SK-N-SH (cell line): ENCODE data around the gene IFNA4. TPM values are rescaled to one million over a fixed set of nuclear protein-coding genes. Genes with fewer than 3 reads are reported as not detected.
"Not testable (repeated sequence)": the region's sequence is repeated elsewhere in the genome, so short reads cannot be mapped to it uniquely, and the experiment has no call there.

Source experiments
- CTCF ChIA-PET: fragments of 300-600, 350-600 bp; formaldehyde crosslinking; extraction: SDS; loops from one replicate; lab custom pipeline; 2021; lab: Yijun Ruan, JAX
- POLR2A ChIA-PET: fragments of 350-600 bp; sonication (Branson Sonifier 250); formaldehyde crosslinking; extraction: SDS; loops from one replicate; lab custom pipeline; 2020; ENCODE audit warnings: antibody characterized with exemption, inconsistent platforms; lab: Yijun Ruan, JAX
- DNase-seq: peaks from one replicate; pipeline ENCODE4 v3.0.0; 2012
- H2AFZ ChIP-seq: fragments of 200-600 bp; sonication (generic); 2 replicates; pipeline ENCODE4 v1.8.1; 2016; ENCODE audit warnings: antibody characterized with exemption, mild to moderate bottlenecking, low read depth
- H3F3A ChIP-seq: fragments of 200-600 bp; sonication (generic); replicated peaks from 2 replicates; pipeline ENCODE3; 2016; ENCODE audit warnings: antibody characterized with exemption, mild to moderate bottlenecking; ENCODE audit not compliant: insufficient read depth
- H3K27ac ChIP-seq, 2 experiments: fragments of 200-500 bp in 1 of 2; fragments of 200-600 bp in 1 of 2; sonication (Bioruptor generic) in 1 of 2; sonication (generic), shearing (Covaris generic) in 1 of 2; 2 replicates each; pipeline versions ENCODE4 v1.5.1 to v1.6.1; 2014 to 2016; ENCODE audit warnings: low read depth in 2 of 2, inconsistent platforms in 1 of 2, low read length in 1 of 2, mild to moderate bottlenecking in 1 of 2, mixed read lengths in 1 of 2
- H3K27me3 ChIP-seq: fragments of 200-600 bp; sonication (generic), shearing (Covaris generic); 2 replicates; pipeline ENCODE4 v1.6.1; 2016; ENCODE audit warnings: mixed run types; ENCODE audit not compliant: insufficient read depth
- H3K36me3 ChIP-seq, 2 experiments: fragments of 200-500 bp in 1 of 2; fragments of 200-600 bp in 1 of 2; sonication (Bioruptor generic) in 1 of 2; sonication (generic) in 1 of 2; replicated peaks in 1 of 2; 2 replicates each; pipeline versions ENCODE3 to v1.5.1; 2014 to 2016; ENCODE audit warnings: low read length in 1 of 2, mild to moderate bottlenecking in 1 of 2; ENCODE audit not compliant: insufficient read depth in 2 of 2, control insufficient read depth in 1 of 2
- H3K4me1 ChIP-seq, 2 experiments: fragments of 200-500 bp in 1 of 2; fragments of 200-600 bp in 1 of 2; sonication (Bioruptor generic) in 1 of 2; sonication (generic), shearing (Covaris generic) in 1 of 2; 2 replicates each; pipeline versions ENCODE4 v1.5.1 to v1.6.1; 2014 to 2016; ENCODE audit warnings: low read depth in 1 of 2, low read length in 1 of 2, mixed run types in 1 of 2; ENCODE audit not compliant: insufficient read depth in 2 of 2, control insufficient read depth in 1 of 2
- H3K4me2 ChIP-seq: fragments of 200-600 bp; sonication (generic), shearing (Covaris generic); 2 replicates; pipeline ENCODE4 v1.6.1; 2017; ENCODE audit warnings: mixed run types
- H3K4me3 ChIP-seq, 2 experiments: fragments of 200-500 bp in 1 of 2; fragments of 200-600 bp in 1 of 2; sonication (Bioruptor generic) in 1 of 2; sonication (generic), shearing (Covaris generic) in 1 of 2; 2 replicates each; pipeline versions ENCODE4 v1.5.1 to v1.8.1; 2014 to 2016; ENCODE audit warnings: low read depth in 2 of 2, inconsistent platforms in 1 of 2, low read length in 1 of 2, mild to moderate bottlenecking in 1 of 2, mixed read lengths in 1 of 2, moderate library complexity in 1 of 2
- H3K79me2 ChIP-seq: fragments of 200-600 bp; sonication (generic); 2 replicates; pipeline ENCODE4 v1.8.1; 2017; ENCODE audit warnings: mild to moderate bottlenecking; ENCODE audit not compliant: insufficient read depth
- H3K9ac ChIP-seq: fragments of 200-600 bp; sonication (generic); 2 replicates; pipeline ENCODE4 v1.6.1; 2017; ENCODE audit warnings: mixed run types
- H3K9me2 ChIP-seq: fragments of 200-600 bp; sonication (generic); 2 replicates; pipeline ENCODE4 v1.6.1; 2017; ENCODE audit warnings: mixed run types
- H3K9me3 ChIP-seq: fragments of 200-600 bp; sonication (generic); 2 replicates; pipeline ENCODE4 v1.6.1; 2017; ENCODE audit warnings: mixed run types, mild to moderate bottlenecking, moderate library complexity
- H4K20me1 ChIP-seq: fragments of 200-600 bp; sonication (generic); 2 replicates; pipeline ENCODE4 v1.6.1; 2017; ENCODE audit warnings: mild to moderate bottlenecking, mixed run types; ENCODE audit not compliant: insufficient read depth
- ELF1 ChIP-seq: IDR thresholded peaks from 2 replicates; pipeline ENCODE4 v1.4.0; 2012
- FOXJ3 ChIP-seq: sonication (generic); formaldehyde crosslinking; IDR thresholded peaks from 2 replicates; pipeline ENCODE4 v1.5.1; 2020; ENCODE audit warnings: mild to moderate bottlenecking, missing genetic modification reagents
- MAX ChIP-seq: IDR thresholded peaks from 2 replicates; pipeline ENCODE4 v1.4.0; 2012; ENCODE audit warnings: low read depth
- MEF2A ChIP-seq: IDR thresholded peaks from 2 replicates; pipeline ENCODE4 v1.4.0; 2012; ENCODE audit warnings: low read depth, borderline replicate concordance
- PBX3 ChIP-seq: IDR thresholded peaks from 2 replicates; pipeline ENCODE4; 2012
- POLR2AphosphoS5 ChIP-seq: IDR thresholded peaks from 2 replicates; pipeline ENCODE4 v1.6.1; 2012; ENCODE audit warnings: low read depth, low read length
- ZBTB33 ChIP-seq: IDR thresholded peaks from 2 replicates; pipeline ENCODE4 v1.4.0; 2012; ENCODE audit warnings: low read depth, borderline replicate concordance
- WGBS: methylation state at CpG from one replicate; pipeline ENCODE4 v1.1.6; 2017; ENCODE audit warnings: low lambda C conversion rate; 5-methylcytosine and 5-hydroxymethylcytosine counted together
- polyA plus RNA-seq, 3 experiments: library from polyadenylated mRNA; depleted of rRNA; stranded (reverse); fragments of >200 nt; gene quantifications; 2 replicates each; pipeline ENCODE4 v1.2.3, GENCODE V29; 2012

The IFNA4 gene
- polyA plus RNA-seq, 1 of the 3 experiments (the other 2 are of a cell fraction) = not detected

GRCh38 chr9:21228122-21228521 lies 40.7 kb upstream of the IFNA4 start, which contains the start of gene IFNA17:
TSS of gene IFNA17 (minus strand) at chr9:21228222. CDS start at chr9:21228173, 49 bp downstream.
- H3K27me3 ChIP-seq = no peaks in the 10 kb centered on the region
- no peak within 1 kb of the TSS for H2AFZ ChIP-seq
- H3K9me2 ChIP-seq = no peaks in the 10 kb centered on the region
- POLR2A ChIA-PET = no interaction called here
- no peaks in the 10 kb centered on the region for H3K9me3 ChIP-seq
- no peak within 1 kb of the TSS for H3K4me3 ChIP-seq
- no peaks in the 10 kb centered on the region for H3K79me2 ChIP-seq
- no peaks in the 10 kb centered on the region for H3K4me1 ChIP-seq
- DNase-seq = no peak
- WGBS = 21% methylated on average over 2 of the region's 2 CpGs
- TF ChIP-seq POLR2AphosphoS5 (no peak), MAX (no peak), MEF2A (no peak), FOXJ3 (no peak), ZBTB33 (no peak), PBX3 (no peak), ELF1 (no peak)
- no peak within 1 kb of the TSS for H3K9ac ChIP-seq
- no peaks in the 10 kb centered on the region for H3K36me3 ChIP-seq
- H4K20me1 ChIP-seq = no peaks in the 10 kb centered on the region
- no peak within 1 kb of the TSS for H3K27ac ChIP-seq
- CTCF ChIA-PET = no interaction called here
- no peaks in the 10 kb centered on the region for H3F3A ChIP-seq
- H3K4me2 ChIP-seq = no peak within 1 kb of the TSS

- H3K4me1 ChIP-seq, H3K4me2 ChIP-seq, H3K9me3 ChIP-seq, H3K27ac ChIP-seq, CTCF ChIA-PET, H3K4me3 ChIP-seq, H3K79me2 ChIP-seq, H3F3A ChIP-seq, H2AFZ ChIP-seq, H4K20me1 ChIP-seq, H3K9ac ChIP-seq, POLR2A ChIA-PET, H3K9me2 ChIP-seq, DNase-seq, H3K27me3 ChIP-seq, H3K36me3 ChIP-seq: not testable (repeated sequence)
- WGBS = 0% methylated on average over 1 of the region's 1 CpG
Observed at GRCh38 chr9:21217211-21217610, 29.8 kb upstream of the IFNA4 start, which contains the start of gene IFNA16. TSS of gene IFNA16 (minus strand) at chr9:21217311. CDS start at chr9:21217305, 6 bp downstream.
